SW480 (cell line): Measurements from ENCODE around the gene RAPGEF4.

ENCODE experiments used
- DNase-seq: peaks from one replicate; pipeline ENCODE4 v3.0.0-alpha.2; 2016; ENCODE audit warnings: low spot score

Gene RAPGEF4

GRCh38 chr2:172937884-172938712 lies 202.5 kb downstream of the RAPGEF4 start:
- DNase-seq: no peak

- no peak for DNase-seq
Measured at GRCh38 chr2:172938713-172939375, 203.2 kb downstream of the RAPGEF4 start.

- DNase-seq: no peak
Measured at GRCh38 chr2:172943539-172943938, 207.9 kb downstream of the RAPGEF4 start.

GRCh38 chr2:172944022-172944793 lies 208.6 kb downstream of the RAPGEF4 start:
- no peak for DNase-seq

GRCh38 chr2:172944794-172945509 lies 209.3 kb downstream of the RAPGEF4 start:
- DNase-seq: no peak

GRCh38 chr2:172945510-172945850 lies 209.8 kb downstream of the RAPGEF4 start:
- no peak for DNase-seq

GRCh38 chr2:172947461-172948153 lies 212.0 kb downstream of the RAPGEF4 start:
- DNase-seq: no peak

GRCh38 chr2:172949522-172949921 lies 213.9 kb downstream of the RAPGEF4 start:
- DNase-seq: no peak

GRCh38 chr2:172950565-172950964 lies 214.9 kb downstream of the RAPGEF4 start:
- no peak for DNase-seq

GRCh38 chr2:172951554-172951953 lies 215.9 kb downstream of the RAPGEF4 start:
- DNase-seq: no peak

- DNase-seq: no peak
Measured at GRCh38 chr2:172953411-172953810, 217.8 kb downstream of the RAPGEF4 start.

- no peak for DNase-seq
Measured at GRCh38 chr2:172953970-172954852, 218.6 kb downstream of the RAPGEF4 start.

GRCh38 chr2:172955587-172955986 lies 219.9 kb downstream of the RAPGEF4 start:
- no peak for DNase-seq

GRCh38 chr2:172957734-172958133 lies 222.1 kb downstream of the RAPGEF4 start:
- DNase-seq: no peak

- DNase-seq: no peak
Measured at GRCh38 chr2:172962082-172962481, 226.4 kb downstream of the RAPGEF4 start.

- DNase-seq: no peak
Measured at GRCh38 chr2:172962824-172963223, 227.2 kb downstream of the RAPGEF4 start.

GRCh38 chr2:172964511-172965139 lies 229.0 kb downstream of the RAPGEF4 start:
- no peak for DNase-seq

- DNase-seq: no peak
Measured at GRCh38 chr2:172965433-172966212, 230.0 kb downstream of the RAPGEF4 start.
